Activated T-helper 1 cell treated with Interleukin-2 at 50 U/mL for 16 hours (primary cell): ENCODE results near the gene TBXAS1.
"Not testable (repeated sequence)": the region's sequence is repeated elsewhere in the genome, so short reads cannot be mapped to it uniquely, and the experiment has no call there.

Experiments used
- DNase-seq: peaks from one replicate; pipeline ENCODE4 v3.0.0-alpha.2; 2020; ENCODE audit warnings: low read depth

The TBXAS1 gene

GRCh38 chr7:139827042-139827441 is 2.0 kb upstream of the TBXAS1 start:
- no peak for DNase-seq

GRCh38 chr7:139828446-139828845 is 618 bp upstream of the TBXAS1 start:
- no peak for DNase-seq

GRCh38 chr7:139829775-139830117 is 682 bp downstream of the TBXAS1 start:
- no peak for DNase-seq

- no peak for DNase-seq
These were observed 1.2 kb downstream of the TBXAS1 start for GRCh38 chr7:139830292-139830691.

- no peak for DNase-seq
These were observed 1.9 kb downstream of the TBXAS1 start for GRCh38 chr7:139830782-139831501.

GRCh38 chr7:139835848-139836247 is 6.8 kb downstream of the TBXAS1 start:
- DNase-seq, result not testable (repeated sequence)

GRCh38 chr7:139837291-139837690 is 8.2 kb downstream of the TBXAS1 start:
- not testable (repeated sequence) for DNase-seq

- DNase-seq, result no peak
These were observed 9.2 kb downstream of the TBXAS1 start for GRCh38 chr7:139838276-139838675.

GRCh38 chr7:139838876-139839275 is 9.8 kb downstream of the TBXAS1 start:
- no peak for DNase-seq

- no peak for DNase-seq
These were observed 11.7 kb downstream of the TBXAS1 start for GRCh38 chr7:139840776-139841175.

- no peak for DNase-seq
These were observed 13.5 kb downstream of the TBXAS1 start for GRCh38 chr7:139842401-139843210.

GRCh38 chr7:139843211-139843537 is 14.1 kb downstream of the TBXAS1 start:
- not testable (repeated sequence) for DNase-seq

- DNase-seq, result no peak
These were observed 15.8 kb downstream of the TBXAS1 start for GRCh38 chr7:139844779-139845442.

GRCh38 chr7:139845443-139845805 is 16.4 kb downstream of the TBXAS1 start:
- DNase-seq, result no peak

- no peak for DNase-seq
These were observed 17.2 kb downstream of the TBXAS1 start for GRCh38 chr7:139846297-139846696.

- DNase-seq, result no peak
These were observed 19.2 kb downstream of the TBXAS1 start for GRCh38 chr7:139848274-139848673.

- no peak for DNase-seq
These were observed 21.8 kb downstream of the TBXAS1 start for GRCh38 chr7:139850906-139851305.

GRCh38 chr7:139851770-139852481 is 22.9 kb downstream of the TBXAS1 start:
- no peak for DNase-seq

- DNase-seq, result no peak
These were observed 23.4 kb downstream of the TBXAS1 start for GRCh38 chr7:139852482-139852845.

GRCh38 chr7:139853506-139854123 is 24.6 kb downstream of the TBXAS1 start:
- DNase-seq, result no peak

GRCh38 chr7:139854124-139854511 is 25.1 kb downstream of the TBXAS1 start:
- no peak for DNase-seq

GRCh38 chr7:139854803-139855497 is 25.9 kb downstream of the TBXAS1 start:
- DNase-seq, result no peak
